GM19397 (cell line): Measurements from ENCODE around the gene PRKRIP1.
"Not testable (repeated sequence)": the region's sequence is repeated elsewhere in the genome, so short reads cannot be mapped to it uniquely, and the experiment has no call there.

Experiments
- ATAC-seq: cut with Tn5 transposase; IDR thresholded peaks from one replicate; pipeline ENCODE4 v1.9.1; 2021; ENCODE audit warnings: mild to moderate bottlenecking, moderate library complexity; ENCODE audit not compliant: unreplicated experiment

PRKRIP1 gene

DNA sequence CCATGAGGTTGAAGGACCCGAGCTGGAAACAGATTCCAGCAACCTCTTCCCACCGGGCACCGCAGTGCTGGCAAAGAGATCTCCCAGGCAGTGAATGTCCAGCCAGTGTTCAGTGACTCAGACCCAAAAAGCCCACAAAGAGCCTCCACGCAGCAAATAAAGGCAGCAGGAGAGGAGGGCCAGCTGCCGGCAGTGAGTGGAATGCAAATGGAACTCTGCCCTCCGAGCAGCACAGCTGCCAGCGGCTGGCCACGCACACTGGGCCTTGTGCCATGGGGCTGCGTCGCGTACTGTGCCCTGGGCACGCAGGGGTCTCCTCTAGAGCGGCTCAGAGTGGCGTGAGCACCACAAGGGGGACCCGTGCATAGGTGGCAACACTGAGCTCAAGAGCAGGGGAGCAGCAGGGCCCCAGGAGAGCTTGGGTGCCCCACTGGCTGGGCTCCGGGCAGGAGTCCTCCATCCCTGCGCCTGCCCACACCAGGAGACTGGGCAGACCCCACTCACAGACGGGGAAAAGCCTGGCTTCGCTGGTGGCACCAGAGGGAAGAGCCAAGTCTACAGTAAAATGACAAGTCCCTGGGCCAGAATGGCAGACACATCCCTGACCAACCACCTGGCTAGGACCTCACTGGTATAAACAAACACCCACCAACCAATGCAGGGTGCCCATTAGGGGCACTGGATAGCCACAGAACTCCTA is 78.7 kb downstream of the PRKRIP1 start:
- not testable (repeated sequence) for ATAC-seq
